ENCODE results near the gene SELENOI. TPM values are rescaled to one million over a fixed set of nuclear protein-coding genes. Genes with fewer than 3 reads are reported as not detected.
"Not testable (repeated sequence)": the region's sequence is repeated elsewhere in the genome, so short reads cannot be mapped to it uniquely, and the experiment has no call there.

Gene SELENOI, protein sequence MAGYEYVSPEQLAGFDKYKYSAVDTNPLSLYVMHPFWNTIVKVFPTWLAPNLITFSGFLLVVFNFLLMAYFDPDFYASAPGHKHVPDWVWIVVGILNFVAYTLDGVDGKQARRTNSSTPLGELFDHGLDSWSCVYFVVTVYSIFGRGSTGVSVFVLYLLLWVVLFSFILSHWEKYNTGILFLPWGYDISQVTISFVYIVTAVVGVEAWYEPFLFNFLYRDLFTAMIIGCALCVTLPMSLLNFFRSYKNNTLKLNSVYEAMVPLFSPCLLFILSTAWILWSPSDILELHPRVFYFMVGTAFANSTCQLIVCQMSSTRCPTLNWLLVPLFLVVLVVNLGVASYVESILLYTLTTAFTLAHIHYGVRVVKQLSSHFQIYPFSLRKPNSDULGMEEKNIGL
- total RNA-seq (2014; rRNA removed; shearing (Covaris generic)), result 9.2 and 15.2 TPM in 2 replicates

GRCh38 chr2:26345545-26346453 lies at the start of gene SELENOI:
Gene SELENOI, plus strand, starts transcription at chr2:26346143. Its CDS starts 90 bp downstream, at chr2:26346233.
- peak; percentile 100 for DNase-seq (ENCODE audit: low spot score)
- in situ Hi-C loops (cut with HindIII; ENCODE audit: low sequenced_read_pairs), result no loop called here

DNA sequence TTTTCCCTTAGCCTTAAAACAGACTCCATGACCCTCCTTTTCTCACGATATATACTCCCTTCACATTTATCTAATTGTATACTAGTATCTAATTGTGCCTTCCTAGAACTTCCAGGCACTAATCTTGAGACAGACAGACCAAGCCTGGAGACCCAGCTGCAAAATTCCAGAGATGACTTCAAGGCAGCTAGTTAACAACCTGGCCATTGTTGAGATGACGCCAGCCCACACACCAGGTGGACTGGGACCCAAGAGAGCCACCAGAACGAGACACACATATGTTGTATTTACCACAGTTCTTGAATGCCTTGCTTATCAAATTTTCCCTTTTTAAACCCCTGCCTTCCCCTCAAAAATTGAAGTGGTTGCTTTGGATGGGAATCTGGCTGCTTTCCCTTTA lies 48.9 kb upstream of the SELENOI start:
- in situ Hi-C loops (cut with HindIII; ENCODE audit: low sequenced_read_pairs), result no loop called here
- no peak for DNase-seq (ENCODE audit: low spot score)

DNA sequence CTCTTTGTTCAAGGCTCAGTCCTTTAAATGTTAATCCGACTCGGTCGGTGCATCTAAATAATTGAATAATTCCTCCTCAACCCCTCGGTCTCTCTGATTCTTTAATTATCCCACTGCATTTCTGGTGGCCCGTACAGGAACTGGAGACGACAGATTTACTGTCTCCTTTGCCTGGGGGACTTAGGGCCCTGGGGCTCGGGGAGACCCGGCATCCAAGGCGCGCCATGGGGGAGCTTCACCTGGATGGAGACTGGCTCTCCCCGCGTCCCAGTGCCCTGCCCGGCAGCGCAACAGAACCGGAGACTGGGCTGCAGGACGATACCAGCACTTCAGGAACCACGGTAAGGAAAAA lies 47.7 kb upstream of the SELENOI start:
- no peak for DNase-seq (ENCODE audit: low spot score)
- in situ Hi-C loops (cut with HindIII; ENCODE audit: low sequenced_read_pairs), result no loop called here

- in situ Hi-C loops (cut with HindIII; ENCODE audit: low sequenced_read_pairs), result no loop called here
- DNase-seq (ENCODE audit: low spot score), result no peak
Measured at GRCh38 chr2:26298638-26299393, 47.1 kb upstream of the SELENOI start.

GRCh38 chr2:26299471-26300101 lies 46.4 kb upstream of the SELENOI start:
- peak; percentile 50 for DNase-seq (ENCODE audit: low spot score)
- in situ Hi-C loops (cut with HindIII; ENCODE audit: low sequenced_read_pairs), result no loop called here

GRCh38 chr2:26300234-26300925 lies 45.6 kb upstream of the SELENOI start:
- in situ Hi-C loops (cut with HindIII; ENCODE audit: low sequenced_read_pairs), result no loop called here
- no peak for DNase-seq (ENCODE audit: low spot score)

- in situ Hi-C loops (cut with HindIII; ENCODE audit: low sequenced_read_pairs), result no loop called here
- DNase-seq (ENCODE audit: low spot score), result no peak
Measured at GRCh38 chr2:26302846-26303245, 43.1 kb upstream of the SELENOI start.

DNA sequence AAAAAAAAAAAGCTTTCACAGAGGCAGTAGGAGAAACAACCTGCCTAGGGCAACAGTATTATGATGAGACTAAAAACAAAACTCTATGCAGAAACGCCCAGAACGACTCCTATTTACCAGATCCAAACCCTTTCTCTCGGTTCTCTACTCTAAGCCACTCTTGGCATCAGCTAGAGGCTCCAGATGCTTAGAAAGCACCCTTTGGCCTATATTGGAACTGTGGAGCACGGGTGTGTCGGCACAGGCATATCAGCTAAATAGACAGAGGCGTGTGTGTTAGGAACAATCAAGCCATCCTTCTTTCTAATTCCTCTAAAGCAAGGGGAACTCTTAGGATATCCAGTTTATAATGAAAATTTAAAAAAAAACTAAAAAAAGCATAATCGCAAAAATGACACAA lies 40.8 kb upstream of the SELENOI start:
- DNase-seq (ENCODE audit: low spot score); in situ Hi-C loops (cut with HindIII; ENCODE audit: low sequenced_read_pairs): not testable (repeated sequence)

- DNase-seq (ENCODE audit: low spot score), result no peak
- in situ Hi-C loops (cut with HindIII; ENCODE audit: low sequenced_read_pairs), result no loop called here
Measured at GRCh38 chr2:26305540-26305939, 40.4 kb upstream of the SELENOI start.

DNA sequence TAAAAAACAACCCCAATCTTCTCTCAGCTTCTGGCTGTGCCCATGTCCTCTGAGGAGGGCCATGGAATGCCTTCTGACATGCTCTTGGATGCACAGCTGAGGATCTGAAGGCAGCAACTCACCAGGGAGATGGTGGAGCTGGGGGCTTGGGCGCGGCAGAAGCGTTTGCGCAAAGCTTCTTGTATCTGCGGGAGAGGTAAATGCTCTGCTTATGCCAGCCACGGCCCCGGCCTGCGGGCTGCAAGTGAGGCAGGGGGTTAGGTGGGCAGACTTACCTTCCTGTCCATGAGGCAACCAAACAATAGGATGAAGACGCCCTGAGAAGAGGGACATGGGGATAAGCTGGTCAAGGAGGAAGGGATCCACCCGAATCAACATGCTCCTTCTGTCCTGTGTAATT lies 36.0 kb upstream of the SELENOI start:
- in situ Hi-C loops (cut with HindIII; ENCODE audit: low sequenced_read_pairs), result no loop called here

GRCh38 chr2:26312471-26312870 lies 33.5 kb upstream of the SELENOI start:
- in situ Hi-C loops (cut with HindIII; ENCODE audit: low sequenced_read_pairs), result no loop called here
- DNase-seq (ENCODE audit: low spot score), result no peak

More for the DNA sequence above, 36.0 kb upstream of the SELENOI start:
- no peak for DNase-seq (ENCODE audit: low spot score)

- no peak for DNase-seq (ENCODE audit: low spot score)
- in situ Hi-C loops (cut with HindIII; ENCODE audit: low sequenced_read_pairs), result no loop called here
Measured at GRCh38 chr2:26313446-26313845, 32.5 kb upstream of the SELENOI start.

- DNase-seq (ENCODE audit: low spot score), result no peak
- in situ Hi-C loops (cut with HindIII; ENCODE audit: low sequenced_read_pairs), result no loop called here
Measured at GRCh38 chr2:26314243-26314642, 31.7 kb upstream of the SELENOI start.

DNA sequence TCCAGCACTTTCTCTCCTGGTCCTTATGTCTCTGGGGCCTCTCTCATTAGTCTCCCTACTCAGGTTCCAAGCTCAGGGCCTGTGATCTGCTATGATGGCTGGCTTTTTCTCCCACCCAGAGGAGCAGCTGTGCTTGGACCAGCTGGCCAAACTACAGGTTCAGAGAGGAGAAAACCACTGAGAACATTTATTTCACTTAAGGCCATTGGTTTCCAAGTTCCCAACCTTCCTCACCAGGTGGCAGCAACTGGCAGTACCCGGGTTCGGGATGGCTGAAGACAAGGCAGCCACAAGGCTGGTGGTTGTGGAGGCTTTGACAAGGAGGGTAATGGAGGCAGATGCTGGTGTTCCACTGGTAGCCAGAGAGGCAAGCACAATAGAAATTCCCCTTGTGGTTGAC lies 29.9 kb upstream of the SELENOI start:
- in situ Hi-C loops (cut with HindIII; ENCODE audit: low sequenced_read_pairs), result no loop called here
- no peak for DNase-seq (ENCODE audit: low spot score)

DNA sequence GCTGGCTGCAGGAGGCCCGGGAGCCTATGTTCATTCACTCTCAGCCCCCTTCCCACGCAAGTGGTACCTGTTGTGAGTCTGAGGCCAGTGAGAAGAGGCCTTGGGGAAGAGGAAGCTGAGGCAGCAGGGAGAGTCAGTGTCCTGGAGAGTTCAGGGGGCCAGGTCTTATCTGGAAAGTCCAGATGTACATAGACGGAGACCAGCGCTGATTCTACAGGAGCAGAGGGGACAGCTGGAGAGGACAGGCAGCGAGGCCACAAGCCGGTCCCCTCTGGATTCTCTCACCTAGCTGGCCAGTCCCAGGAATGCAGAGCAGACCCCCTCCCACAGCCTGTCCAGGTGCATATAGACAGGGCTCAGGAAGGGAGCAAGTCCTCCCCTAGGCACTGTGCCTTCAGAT lies 29.1 kb upstream of the SELENOI start:
- in situ Hi-C loops (cut with HindIII; ENCODE audit: low sequenced_read_pairs), result no loop called here
- DNase-seq (ENCODE audit: low spot score), result no peak

DNA sequence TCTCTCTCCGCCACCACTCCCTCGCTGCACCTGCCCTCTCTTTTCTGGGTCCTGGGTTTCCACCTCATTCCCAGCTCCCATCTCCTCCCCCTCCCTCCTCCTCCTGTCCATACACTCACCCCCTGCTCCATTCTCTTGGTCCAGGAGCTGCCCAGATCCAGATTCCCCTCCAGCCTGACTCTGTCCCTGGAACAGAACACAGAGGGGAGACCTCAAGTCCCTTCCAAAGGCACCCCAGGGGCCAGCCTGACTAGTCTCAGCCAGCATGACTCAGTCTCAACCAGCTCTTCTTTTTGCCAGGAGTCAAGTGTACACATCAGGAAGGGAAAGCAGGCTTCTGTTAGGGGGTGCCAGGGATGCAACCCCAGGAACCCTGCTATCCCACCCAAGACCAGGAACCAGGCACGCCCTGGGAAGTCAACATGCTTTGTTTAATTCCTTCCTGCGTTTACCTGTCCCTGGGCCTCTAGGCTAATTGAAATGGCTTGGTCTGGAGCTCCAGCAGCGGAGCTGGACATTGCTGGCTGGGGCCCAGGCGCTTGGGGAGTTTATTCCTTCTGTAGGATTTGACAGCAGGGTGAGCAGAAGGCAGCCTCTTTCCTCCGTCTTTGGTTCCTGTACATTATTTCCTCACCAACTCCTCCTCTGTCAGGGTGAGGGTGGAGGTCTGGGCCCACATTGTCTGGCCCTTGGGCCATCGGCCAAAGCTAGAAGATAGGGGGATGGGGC lies 28.4 kb upstream of the SELENOI start:
- in situ Hi-C loops (cut with HindIII; ENCODE audit: low sequenced_read_pairs), result no loop called here
- peak; percentile 92 for DNase-seq (ENCODE audit: low spot score)

- in situ Hi-C loops (cut with HindIII; ENCODE audit: low sequenced_read_pairs), result no loop called here
- DNase-seq (ENCODE audit: low spot score), result peak; percentile 95
Measured at GRCh38 chr2:26318950-26319349, 27.0 kb upstream of the SELENOI start.

DNA sequence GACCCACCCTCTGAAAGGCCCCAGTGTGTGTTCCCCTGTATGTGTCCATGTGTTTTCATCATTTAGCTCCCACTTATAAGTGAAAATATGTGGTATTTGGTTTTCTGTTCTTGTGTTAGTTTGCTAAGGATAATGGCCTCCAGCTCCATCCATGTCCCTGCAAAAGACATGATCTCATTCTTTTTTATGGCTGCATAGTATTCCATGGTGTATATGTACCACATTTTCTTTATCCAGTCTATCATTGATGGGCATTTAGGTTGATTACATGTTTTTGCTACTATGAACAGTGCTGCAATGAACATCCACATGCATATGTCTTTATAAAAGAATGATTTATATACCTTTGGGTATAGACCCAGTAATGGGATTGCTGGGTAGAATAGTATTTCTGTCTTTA lies 21.5 kb upstream of the SELENOI start:
- DNase-seq (ENCODE audit: low spot score); in situ Hi-C loops (cut with HindIII; ENCODE audit: low sequenced_read_pairs): not testable (repeated sequence)
